GM21529 (cell line): ENCODE results near the gene SMYD4.
A peak's percentile ranks its signal among the peaks of the same experiment; 100 is the strongest.
"Not testable (repeated sequence)": the region's sequence is repeated elsewhere in the genome, so short reads cannot be mapped to it uniquely, and the experiment has no call there.

Experiments used
- ATAC-seq: cut with Tn5 transposase; IDR thresholded peaks from one replicate; pipeline ENCODE4 v1.9.1; 2021; ENCODE audit not compliant: unreplicated experiment

The SMYD4 gene

DNA sequence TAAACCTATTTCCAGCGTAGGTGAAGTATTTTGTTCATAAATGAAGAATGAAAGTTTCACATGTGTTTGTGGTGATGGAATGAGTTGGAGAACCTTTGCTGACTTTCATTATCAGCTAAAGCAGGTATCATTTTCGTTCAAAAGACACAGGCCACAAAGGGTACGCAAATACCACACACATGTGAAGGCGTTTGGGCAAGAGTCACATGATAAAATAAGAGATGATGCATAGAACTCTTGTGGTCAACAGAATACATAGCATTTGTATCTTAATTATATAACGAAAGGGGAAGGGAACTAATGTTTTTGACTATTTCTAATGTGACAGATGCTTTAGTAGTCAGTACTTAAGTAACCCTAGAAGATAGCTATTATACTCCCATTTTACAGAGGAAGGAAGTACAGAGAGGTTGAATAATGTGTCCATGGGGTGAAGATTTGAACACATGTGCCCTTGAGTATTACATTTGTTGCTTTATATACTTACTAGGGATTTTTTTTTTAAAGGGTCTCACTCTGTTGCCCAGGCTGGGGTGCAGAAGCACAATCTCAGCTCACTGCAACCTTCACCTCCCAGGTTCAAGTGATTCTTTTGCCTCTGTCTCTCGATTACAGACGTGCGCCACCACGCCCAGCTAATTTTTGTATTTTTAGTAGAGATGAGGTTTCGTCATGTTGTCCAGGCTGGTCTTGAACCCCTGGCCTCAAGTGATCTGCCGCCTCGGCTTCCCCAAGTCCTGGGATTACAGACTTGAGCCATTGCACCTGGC, 4.9 kb upstream of the SMYD4 start:
- ATAC-seq = peak; percentile 49

DNA sequence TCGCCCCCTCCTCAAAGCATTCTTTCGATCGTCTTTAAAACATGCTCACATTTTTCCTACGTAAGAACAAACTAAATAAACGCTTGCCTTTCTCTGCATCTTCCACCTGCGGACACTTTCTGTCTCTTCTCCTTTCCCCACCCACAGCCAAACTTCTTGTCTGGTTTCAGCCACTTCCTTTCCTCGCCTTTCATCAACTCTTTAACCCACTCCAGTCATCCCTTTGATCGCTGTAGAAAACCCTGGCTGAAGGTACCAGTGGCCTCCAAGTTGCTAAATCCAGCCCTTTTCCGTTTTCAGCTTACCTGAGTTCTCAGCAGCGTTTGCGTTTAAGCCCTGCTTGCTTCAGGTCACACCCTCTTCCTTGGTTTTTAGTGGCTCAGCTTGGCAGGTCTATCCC, 586 bp upstream of the SMYD4 start:
- no peak for ATAC-seq

DNA sequence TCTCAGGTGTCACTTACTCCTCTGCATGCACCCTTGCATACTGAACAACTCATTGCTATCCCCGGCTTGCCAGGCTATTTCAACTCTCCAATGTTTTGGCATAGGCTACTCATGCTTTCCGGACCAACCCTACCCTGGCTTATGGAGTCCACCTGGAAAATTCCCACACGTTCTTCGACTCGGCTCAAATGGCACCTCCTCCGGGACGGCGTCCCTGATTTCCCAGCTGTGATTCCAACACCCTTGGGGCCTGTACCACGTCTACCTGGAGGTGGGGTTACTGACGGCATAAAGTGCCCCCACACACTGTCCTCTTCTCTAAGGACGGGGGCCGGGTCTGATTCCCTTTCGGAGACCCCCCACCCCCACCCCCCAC, 498 bp downstream of the SMYD4 start:
- ATAC-seq = no peak

DNA sequence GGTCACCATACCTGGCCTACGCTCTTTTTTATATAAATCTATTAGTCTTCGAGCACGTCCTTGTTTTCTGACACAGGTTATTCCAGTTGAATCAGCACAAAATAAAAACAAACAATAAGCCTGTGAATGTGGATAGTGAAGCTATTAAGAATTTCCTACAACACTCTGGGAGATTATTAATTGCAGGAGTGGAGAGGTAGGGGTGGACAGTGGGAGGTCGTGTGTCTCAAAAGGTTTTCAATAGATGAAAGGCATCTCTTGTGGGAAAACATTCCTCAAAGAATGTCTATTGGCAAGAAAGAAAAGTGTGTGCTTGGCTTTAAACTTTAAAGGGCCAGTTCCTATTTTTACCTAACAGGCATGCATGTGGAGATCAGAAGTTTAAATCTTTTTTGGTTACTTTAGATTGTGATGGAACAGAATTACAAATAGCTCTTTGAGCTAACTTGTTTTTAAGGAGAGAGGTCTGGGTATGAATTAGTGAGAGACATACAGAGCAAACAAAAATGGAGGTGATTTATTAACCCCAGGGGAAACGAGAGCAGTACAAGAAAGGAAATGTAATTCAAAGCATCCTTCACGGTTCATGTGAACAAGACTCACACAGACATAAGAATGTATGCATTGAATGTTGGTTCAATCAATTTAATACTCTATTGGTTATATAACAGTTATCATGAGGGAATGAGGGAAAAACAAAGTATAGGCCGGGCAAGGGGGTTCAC, 9.0 kb downstream of the SMYD4 start:
- no peak for ATAC-seq

DNA sequence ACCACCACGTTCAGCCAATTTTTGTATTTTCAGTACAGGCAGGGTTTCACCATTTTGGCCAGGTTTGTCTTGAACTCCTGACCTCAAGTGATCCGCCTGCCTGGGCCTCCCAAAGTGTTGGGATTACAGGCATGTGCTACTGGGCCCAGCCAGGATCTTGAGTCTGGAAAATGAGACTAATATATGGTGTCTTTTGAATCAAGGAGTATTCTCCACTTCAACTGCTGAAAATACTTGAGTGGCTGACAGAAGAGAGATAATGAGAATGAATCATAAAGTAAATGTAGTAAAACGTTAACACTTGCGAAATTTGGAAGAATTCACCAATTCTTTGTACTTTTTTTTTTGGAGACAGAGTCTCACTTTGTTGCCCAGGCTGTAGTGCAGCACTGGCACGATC, 16.6 kb downstream of the SMYD4 start:
- no peak for ATAC-seq

DNA sequence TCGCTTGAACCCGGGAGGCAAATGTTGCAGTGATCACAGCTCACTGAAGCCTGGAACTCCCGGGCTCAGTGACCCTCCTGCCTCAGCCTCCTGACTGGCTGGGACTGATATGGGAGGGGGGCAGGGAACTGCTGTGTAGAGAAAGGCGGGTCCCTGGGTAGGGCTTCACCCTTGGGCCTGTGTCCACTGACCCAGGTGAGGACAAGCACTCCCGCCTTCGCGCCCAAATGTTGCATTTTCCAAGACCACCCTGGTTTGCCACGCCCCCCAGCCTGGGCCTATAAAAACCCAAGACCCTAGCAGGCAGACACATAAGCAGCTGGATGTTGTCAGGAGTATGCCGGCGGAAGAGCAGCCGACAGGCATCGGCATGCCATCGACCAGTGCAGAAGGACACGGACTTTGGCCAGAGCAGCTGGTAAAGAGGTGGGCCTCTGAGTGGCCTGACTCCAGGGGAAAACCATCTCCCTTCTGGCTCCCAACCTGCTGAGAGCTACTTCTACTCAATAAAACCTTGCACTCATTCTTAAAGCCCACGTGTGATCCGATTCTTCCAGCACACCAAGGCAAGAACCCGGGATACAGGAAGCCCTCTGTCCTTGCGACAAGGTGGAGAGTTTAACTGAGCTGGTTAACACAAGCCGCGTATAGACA, 19.1 kb downstream of the SMYD4 start:
- ATAC-seq = no peak

DNA sequence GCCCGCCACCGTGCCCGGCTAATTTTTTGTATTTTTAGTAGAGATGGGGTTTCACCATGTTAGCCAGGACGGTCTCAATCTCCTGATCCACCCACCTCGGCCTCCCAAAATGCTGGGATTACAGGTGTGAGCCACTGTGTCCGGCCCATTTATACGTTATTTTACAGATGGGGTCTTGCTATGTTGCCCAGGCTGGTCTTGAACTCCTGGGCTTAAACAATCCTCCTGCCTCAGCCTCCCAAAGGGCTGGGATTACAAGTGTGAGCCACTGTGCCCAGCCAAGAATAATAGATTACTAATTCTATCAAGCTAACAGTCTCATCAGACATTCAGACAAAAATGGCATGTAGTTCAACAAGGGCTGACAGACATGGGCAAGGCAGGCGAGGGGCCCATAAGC, 19.9 kb downstream of the SMYD4 start:
- not testable (repeated sequence) for ATAC-seq

DNA sequence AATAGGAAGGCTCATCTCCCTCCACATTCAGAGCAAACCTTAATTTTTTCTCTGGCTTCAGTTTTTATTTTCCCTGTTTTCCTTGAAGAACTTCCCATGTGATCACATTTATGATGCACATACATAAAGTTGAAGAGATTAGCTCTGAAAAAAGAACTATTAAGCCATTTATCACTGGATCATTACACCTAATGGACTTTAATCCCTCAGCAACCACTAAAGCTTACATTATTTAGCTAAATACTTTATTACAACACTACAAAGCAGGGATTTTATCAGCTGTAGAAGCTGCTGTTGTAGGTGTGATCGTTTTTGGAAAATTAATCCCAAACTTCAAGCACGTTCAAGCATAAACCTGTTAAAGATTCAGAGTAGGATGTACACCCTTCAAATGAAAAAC, 21.1 kb downstream of the SMYD4 start:
- no peak for ATAC-seq

DNA sequence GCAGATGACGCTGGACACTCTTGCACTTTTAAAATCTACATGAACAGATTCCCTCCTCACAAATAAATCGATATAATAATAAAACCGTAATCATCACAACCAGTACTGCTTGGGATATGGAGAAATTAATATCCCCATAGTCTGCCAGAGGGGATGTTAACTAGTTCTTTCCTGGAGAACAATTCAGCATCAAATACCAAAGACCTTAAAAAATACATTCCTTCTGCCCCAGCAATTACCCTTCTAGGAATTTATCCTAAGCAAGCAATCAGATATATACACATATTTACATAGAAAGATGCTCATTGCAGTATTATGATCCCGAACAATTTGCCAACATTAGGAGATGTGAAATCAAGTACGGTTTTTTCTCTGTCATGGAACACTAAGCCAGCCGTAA, 21.8 kb downstream of the SMYD4 start:
- ATAC-seq = no peak

DNA sequence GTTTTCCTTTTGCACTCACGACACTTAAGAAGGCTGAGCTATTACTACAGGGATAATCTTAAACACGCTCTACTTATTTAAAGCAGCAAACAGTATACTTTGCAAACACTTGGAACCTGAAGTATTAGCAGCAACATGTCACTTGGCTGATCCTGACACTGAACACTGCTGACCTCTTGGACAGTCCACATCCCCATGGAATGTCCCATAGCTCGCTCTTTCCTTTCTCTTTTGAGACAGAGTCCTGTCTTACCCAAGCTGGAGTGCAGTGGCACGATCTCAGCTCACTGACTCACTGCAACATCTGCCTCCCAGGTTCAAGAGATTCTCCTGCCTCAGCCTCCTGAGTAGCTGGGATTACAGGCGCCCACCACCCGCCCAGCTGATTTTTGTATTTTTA, 26.4 kb downstream of the SMYD4 start:
- ATAC-seq = no peak

DNA sequence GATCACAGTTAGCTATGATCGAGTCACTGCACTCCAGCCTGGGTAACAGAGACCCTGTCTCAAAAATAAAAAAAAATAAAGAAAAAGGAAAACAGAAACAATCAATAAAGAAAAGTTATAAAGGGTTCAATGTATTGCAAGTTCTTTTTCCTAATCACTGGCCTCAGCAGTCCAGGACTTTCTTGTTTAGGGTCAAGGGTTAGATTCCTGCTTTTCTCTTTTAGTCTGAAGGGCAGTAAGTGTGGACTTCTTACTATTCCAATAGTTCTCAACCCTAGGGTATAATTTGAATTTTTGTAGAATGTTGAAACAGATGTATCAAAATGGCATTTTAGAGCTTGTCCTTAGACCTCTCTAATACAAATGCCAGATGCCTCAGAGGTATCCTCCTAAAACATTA, 27.3 kb downstream of the SMYD4 start:
- no peak for ATAC-seq

DNA sequence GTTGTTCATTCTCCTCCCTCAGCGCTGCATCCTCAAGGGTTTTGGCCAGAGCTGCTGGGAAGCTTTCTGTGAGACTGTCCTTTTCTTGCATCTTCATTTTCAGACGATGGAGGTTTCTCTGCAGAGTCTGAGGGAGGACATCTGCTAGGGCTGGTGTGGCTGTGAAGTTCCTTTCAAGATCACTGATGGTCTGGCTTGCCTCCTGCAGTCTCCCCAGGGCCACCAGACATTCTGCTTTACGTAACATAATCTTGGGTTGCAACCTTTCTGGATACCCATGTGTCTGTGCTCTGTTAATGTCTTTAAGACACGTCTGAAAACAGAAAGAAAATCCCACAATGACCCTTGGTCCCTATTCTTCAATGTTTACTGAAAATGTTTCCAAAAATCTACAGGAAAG, 29.0 kb downstream of the SMYD4 start:
- no peak for ATAC-seq

DNA sequence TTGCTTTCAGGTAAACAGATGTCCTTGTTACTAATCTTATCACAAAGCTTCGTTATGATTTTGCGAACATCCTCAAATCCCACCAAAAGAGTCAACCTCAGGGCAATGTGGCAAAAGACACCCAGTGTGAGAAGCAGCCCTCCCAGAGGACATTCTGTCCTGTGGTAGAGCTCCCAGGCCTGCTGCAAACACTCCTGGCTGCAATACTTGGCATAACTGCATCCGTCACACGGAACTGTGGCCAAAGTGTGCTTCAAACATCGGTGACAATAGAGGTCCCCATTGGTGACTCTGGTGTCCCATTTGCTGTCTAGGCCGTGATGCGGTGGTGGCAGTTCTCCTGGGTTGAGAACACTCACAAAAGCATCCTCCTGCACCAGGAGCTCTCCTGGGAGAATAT, 29.5 kb downstream of the SMYD4 start:
- no peak for ATAC-seq

DNA sequence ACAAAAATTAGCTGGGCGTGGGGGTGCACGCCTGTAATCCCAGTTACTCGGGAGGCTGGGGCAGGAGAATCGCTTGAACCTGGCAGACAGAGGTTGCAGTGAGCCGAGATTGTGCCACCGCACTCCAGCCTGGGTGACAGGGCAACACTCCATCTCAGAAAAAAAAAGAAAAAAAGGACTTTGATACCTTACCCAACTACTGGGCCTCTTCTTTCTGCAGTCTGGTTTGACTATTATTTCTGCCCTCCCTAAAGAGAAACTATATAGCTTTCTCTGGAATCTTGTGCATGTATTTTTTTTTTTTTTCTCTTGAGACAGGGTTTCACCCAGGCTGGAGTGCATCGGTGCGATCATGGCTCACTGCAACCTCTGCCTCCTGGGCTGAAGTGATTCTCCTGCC, 31.9 kb downstream of the SMYD4 start:
- not testable (repeated sequence) for ATAC-seq

DNA sequence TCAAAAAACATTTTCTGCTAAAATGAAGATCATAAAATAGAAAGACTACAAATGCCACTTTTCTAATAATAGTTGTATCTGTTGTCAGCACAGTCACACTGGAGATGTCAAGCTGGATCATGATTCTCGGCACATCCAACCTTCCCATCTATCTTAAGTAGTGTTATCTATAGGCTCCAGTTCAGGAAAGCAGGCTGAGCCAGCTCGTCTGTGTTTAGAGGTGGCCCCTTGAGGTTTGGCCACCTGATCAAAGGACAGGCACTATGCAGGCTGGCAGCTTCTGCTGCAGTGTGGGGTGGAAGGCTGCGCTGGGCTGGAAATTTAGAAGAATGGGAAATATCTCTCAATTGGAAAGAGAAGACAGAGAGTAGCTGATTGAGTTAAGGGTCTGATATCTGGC, 32.4 kb downstream of the SMYD4 start:
- no peak for ATAC-seq

DNA sequence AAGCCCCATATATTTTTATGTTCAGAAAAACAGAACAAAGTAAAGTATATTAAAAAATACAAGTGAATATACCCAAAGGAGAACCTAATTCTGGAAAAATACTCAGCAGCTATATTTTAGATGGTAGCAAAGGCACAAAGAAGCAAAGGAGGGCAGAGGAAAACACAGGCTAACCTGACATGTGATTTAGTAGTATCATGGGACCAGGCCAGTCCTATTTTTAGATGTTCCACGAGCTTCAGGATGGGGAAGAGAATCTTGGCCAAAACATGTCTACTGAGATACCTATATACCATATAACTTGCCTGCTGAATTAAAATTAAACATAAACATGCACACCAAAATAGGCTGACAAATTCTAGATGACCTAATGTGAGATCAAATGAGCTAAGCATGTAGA, 32.9 kb downstream of the SMYD4 start:
- no peak for ATAC-seq

DNA sequence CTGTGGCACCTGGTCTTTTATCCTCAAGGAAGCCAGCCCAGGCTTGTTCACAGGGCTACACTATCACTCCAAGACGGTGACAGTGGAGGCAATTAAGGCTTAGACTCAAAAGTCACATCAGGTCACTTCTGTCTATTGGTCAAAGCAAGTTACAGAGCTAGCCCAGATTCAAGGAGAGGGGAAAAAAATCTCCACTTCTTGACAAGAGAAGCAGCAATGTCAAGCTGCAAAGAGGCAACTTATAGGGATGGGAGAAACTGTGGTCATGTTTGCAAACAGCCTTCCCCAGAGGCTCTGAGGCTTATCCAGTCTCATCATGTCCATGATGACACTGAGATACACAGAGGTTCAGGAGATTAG, 36.3 kb downstream of the SMYD4 start:
- no peak for ATAC-seq

DNA sequence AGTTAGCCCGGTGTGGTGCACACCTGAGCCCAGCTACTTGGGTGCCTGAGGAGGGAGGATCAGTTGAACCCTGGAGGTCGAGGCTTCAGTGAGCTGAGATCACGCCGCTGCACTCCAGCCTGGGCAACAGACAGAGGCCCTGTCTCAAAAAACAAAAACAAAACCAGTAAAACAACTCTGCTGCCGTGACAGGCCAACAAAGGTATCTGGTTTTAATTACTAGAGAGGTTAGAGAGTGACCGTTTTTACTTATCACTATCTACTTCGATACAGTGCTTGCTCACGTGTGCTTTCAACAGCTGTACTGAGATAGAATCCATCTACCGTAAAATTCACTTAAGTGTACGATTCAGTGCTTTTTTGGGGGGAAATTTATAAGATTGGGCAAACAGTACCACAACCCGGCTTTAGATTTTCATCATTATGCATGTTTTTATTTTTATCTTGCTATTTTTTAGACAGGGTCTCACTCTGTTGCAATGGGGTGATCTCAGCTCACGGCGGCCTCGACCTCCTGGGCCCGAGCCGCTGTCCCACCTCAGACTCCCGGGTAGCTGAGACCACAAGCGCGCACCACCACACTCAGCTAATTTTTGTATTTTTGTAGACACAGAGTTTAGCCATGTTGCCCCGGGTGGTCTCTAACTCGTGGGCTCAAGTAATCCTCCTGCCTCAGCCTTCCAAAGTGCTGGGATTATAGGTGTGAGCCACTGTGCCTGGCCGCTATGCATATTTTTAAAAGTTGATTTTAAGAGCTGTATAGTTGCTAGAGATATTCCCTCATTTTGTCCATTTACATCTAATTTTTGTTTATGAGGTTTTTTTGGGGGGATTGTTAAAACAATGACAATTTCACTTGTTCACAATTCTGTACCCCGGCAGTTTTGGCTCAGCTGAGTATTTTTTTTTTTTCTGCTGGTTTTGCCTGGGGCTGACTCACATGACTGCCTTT, 36.9 kb downstream of the SMYD4 start:
- no peak for ATAC-seq

DNA sequence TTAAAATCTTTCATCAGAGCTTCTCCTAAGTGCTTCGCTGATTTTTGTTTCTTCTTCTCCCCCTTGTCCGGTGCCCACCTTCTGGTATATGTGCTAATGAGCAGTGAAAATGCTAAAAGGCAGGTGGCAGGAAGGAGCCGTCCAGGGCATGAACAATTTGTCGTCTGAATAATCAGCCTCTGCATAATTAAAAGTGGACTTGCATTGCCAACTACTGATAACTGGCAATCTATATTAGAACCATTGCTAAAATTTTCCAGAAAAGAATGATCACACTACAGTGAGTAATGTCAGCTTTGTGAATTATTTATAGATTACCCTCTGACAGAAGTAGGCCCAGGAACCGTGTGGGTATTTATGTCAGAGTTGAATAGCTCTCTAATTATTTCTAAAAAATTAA, 39.8 kb downstream of the SMYD4 start:
- ATAC-seq = no peak

DNA sequence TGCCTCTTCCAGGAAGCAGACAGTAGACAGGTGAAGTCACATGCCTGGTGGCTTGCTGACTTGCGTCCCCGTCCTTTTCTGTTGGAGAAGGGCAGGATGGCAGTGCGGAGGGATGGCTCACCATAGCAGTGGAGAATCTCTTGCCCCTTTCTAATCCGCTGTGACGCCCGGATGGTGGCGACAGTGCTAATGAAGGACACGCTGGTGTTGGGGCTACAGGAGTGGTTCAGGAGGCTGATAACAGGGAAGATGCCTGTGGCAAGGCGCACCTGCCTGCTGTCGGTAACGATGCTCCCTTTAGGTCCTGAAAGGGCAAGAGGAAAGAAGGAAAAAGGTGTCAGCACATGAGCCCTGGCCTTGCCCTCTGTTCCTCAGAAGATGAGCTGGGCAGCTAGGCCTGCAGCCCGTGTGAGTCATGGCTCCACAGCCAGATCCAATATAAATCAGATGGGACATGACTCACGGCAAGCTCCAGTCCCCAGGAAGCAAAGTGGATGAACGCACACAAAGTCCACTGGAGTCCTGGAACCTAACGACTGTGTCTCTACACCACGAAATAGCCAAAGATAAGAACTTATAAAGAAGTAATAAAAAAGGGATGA, 42.3 kb downstream of the SMYD4 start:
- ATAC-seq = no peak

DNA sequence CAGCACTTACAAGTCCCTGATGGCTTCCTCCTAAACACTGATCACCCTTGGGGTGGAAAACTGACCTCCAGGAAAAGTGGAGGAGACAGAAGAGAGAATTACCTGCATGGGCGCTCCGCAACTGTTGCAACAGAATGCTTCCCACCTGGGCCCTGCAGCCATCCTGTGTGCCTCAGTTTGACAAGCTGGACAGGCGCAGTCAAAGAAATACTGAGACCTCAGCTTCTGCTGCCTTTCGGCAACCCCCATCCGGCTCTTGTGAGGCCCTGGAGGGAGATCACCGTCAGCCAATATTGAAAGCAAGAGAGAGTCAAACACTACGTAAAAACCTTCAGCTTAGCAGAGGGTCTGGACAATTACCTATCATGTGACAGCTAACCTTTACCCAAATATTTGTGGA, 43.0 kb downstream of the SMYD4 start:
- no peak for ATAC-seq
